Endothelial cell of umbilical vein (primary cell): ENCODE data around the gene LCP1. TPM values are rescaled to one million over a fixed set of nuclear protein-coding genes. Genes with fewer than 3 reads are reported as not detected.

ENCODE experiments used
- BruUV-seq: library from RNA; stranded (reverse); fragments of 400-500 nt; replicated peaks from 2 replicates; lab custom pipeline; 2021; lab: Mats Ljungman, UMichigan
- CTCF ChIA-PET: fragments of 300-600, 350-600 bp; sonication (Branson Sonifier 250); formaldehyde crosslinking; loops from one replicate; lab custom pipeline; 2021; ENCODE audit warnings: antibody characterized with exemption, inconsistent platforms; lab: Charles Lee
- POLR2A ChIA-PET: fragments of 300-600, 350-600 bp; sonication (Branson Sonifier 250); formaldehyde crosslinking; loops from one replicate; lab custom pipeline; 2021; ENCODE audit warnings: antibody characterized with exemption, inconsistent platforms; lab: Charles Lee
- DNase-seq: peaks from one replicate; pipeline ENCODE4 v3.0.0-alpha.2; 2011; ENCODE audit warnings: low read depth, low spot score
- FAIRE-seq: peaks from 2 replicates; lab custom pipeline; 2011; peaks lifted over from hg19 to GRCh38; lab: Jason Lieb, UNC
- H2AFZ ChIP-seq: 2 replicates; pipeline ENCODE4 v1.6.0; 2012; ENCODE audit warnings: low read depth, low read length, control low read depth, inconsistent platforms
- H3K27ac ChIP-seq: 2 replicates; pipeline ENCODE4 v1.5.1; 2011; ENCODE audit warnings: low read depth, mild to moderate bottlenecking, control low read depth, low read length, moderate library complexity; ENCODE audit not compliant: insufficient read depth
- H3K27me3 ChIP-seq, 2 experiments: 2 replicates each; pipeline versions ENCODE4 v1.6.0 to v1.6.1; 2011; ENCODE audit warnings: low read length in 2 of 2, mixed read lengths in 1 of 2; ENCODE audit not compliant: control insufficient read depth in 2 of 2, insufficient read depth in 2 of 2
- H3K36me3 ChIP-seq, 2 experiments: 2 replicates in 1 of 2; 3 replicates in 1 of 2; pipeline ENCODE4 v1.5.1; 2011; ENCODE audit warnings: low read length in 2 of 2, mild to moderate bottlenecking in 1 of 2, moderate library complexity in 1 of 2; ENCODE audit not compliant: control insufficient read depth in 2 of 2, insufficient read depth in 2 of 2; ENCODE audit errors: extremely low read depth in 1 of 2
- H3K4me1 ChIP-seq: 3 replicates; pipeline ENCODE4 v1.5.1; 2011; ENCODE audit warnings: mild to moderate bottlenecking, low read length; ENCODE audit not compliant: control insufficient read depth, insufficient read depth; ENCODE audit errors: extremely low read depth
- H3K4me2 ChIP-seq: 2 replicates; pipeline ENCODE4 v1.6.1; 2011; ENCODE audit warnings: low read length, control low read depth, mixed read lengths; ENCODE audit not compliant: insufficient read depth
- H3K4me3 ChIP-seq, 3 experiments: fragments of 200-600 bp in 1 of 3; sonication (generic), shearing (Covaris generic) in 1 of 3; replicated peaks in 1 of 3; 2 replicates each; pipeline ENCODE4 v1.5.1; 2011 to 2016; ENCODE audit warnings: control low read depth in 3 of 3, low read length in 3 of 3, mild to moderate bottlenecking in 2 of 3, inconsistent platforms in 1 of 3, low read depth in 1 of 3, moderate library complexity in 1 of 3; ENCODE audit not compliant: insufficient read depth in 1 of 3
- H3K79me2 ChIP-seq: 2 replicates; pipeline ENCODE4 v1.6.0; 2012; ENCODE audit warnings: low read length, inconsistent platforms; ENCODE audit not compliant: control insufficient read depth, insufficient read depth
- H3K9ac ChIP-seq: replicated peaks from 2 replicates; pipeline ENCODE3; 2011; ENCODE audit warnings: low read length, control low read depth; ENCODE audit not compliant: insufficient read depth; ENCODE audit errors: extremely low read depth
- H3K9me1 ChIP-seq: replicated peaks from 3 replicates; pipeline ENCODE4 v1.6.0; 2011; ENCODE audit warnings: mild to moderate bottlenecking, low read length; ENCODE audit not compliant: control insufficient read depth, insufficient read depth; ENCODE audit errors: extremely low read depth
- H3K9me3 ChIP-seq: replicated peaks from 2 replicates; pipeline ENCODE4 v1.5.1; 2012; ENCODE audit warnings: low read length, inconsistent platforms; ENCODE audit not compliant: control insufficient read depth, insufficient read depth
- H4K20me1 ChIP-seq: replicated peaks from 2 replicates; pipeline ENCODE3; 2011; ENCODE audit warnings: mild to moderate bottlenecking, low read length; ENCODE audit not compliant: control insufficient read depth, insufficient read depth; ENCODE audit errors: extremely low read depth
- CTCF ChIP-seq, 2 donors: IDR thresholded peaks; 1 replicate in 1 of 2; 2 replicates in 1 of 2; pipeline ENCODE4 v1.5.1; 2011; ENCODE audit warnings: low read length in 2 of 2, mild to moderate bottlenecking in 2 of 2, moderate library complexity in 2 of 2, control low read depth in 1 of 2, inconsistent platforms in 1 of 2, low read depth in 1 of 2; ENCODE audit not compliant: insufficient read depth in 1 of 2; ENCODE audit errors: extremely low read depth in 1 of 2
- EZH2 ChIP-seq: IDR thresholded peaks from 2 replicates; pipeline ENCODE4 v1.6.1; 2012; ENCODE audit warnings: borderline replicate concordance, low read depth, mild to moderate bottlenecking, moderate library complexity, low read length, inconsistent platforms; ENCODE audit not compliant: severe bottlenecking
- FOS ChIP-seq: IDR thresholded peaks from 2 replicates; pipeline ENCODE4 v1.6.1; 2011; ENCODE audit warnings: mild to moderate bottlenecking, low read length, moderate library complexity, borderline replicate concordance; ENCODE audit not compliant: insufficient read depth
- GATA2 ChIP-seq: IDR thresholded peaks from 2 replicates; pipeline ENCODE4 v1.7.0; 2011; ENCODE audit warnings: low read depth, mild to moderate bottlenecking, moderate library complexity, mixed read lengths, low read length; ENCODE audit not compliant: insufficient read length, insufficient read depth
- JUN ChIP-seq: IDR thresholded peaks from 2 replicates; pipeline ENCODE4 v1.6.1; 2011; ENCODE audit warnings: borderline replicate concordance, low read depth; ENCODE audit not compliant: insufficient read length, insufficient read depth
- MAX ChIP-seq: IDR thresholded peaks from 2 replicates; pipeline ENCODE4 v1.6.1; 2011; ENCODE audit not compliant: insufficient read depth, insufficient read length
- MYC ChIP-seq: IDR thresholded peaks from one replicate; pipeline ENCODE4 v1.6.1; 2011; ENCODE audit warnings: mild to moderate bottlenecking, low read depth, low read length
- POLR2A ChIP-seq: IDR thresholded peaks from 2 replicates; pipeline ENCODE4 v1.6.1; 2012; ENCODE audit warnings: low read depth, mild to moderate bottlenecking, control low read depth, low read length
- POLR2AphosphoS5 ChIP-seq: IDR thresholded peaks from 2 replicates; pipeline ENCODE4 v1.6.1; 2012; ENCODE audit warnings: low read depth, mild to moderate bottlenecking, control low read depth, low read length, moderate library complexity; ENCODE audit not compliant: insufficient read depth
- dilution Hi-C: fragments of 300-500 bp; cut with MboI; formaldehyde crosslinking; loops from one replicate; pipeline ENCODE4 v1.15.0; 2019; ENCODE audit warnings: low sequenced_read_pairs; ENCODE audit not compliant: extremely low pct_ligation_motif_present
- intact Hi-C: fragments of 100-400 bp; cut with micrococcal nuclease; formaldehyde crosslinking; loops from one replicate; pipeline ENCODE4 v1.10.0; 2022
- polyA plus RNA-seq, 4 experiments: library from polyadenylated mRNA; depleted of rRNA in 3 of 4; stranded (reverse) in 3 of 4; unstranded in 1 of 4; fragments of >200 nt; gene quantifications; 2 replicates each; pipeline versions ENCODE4 v1.2.1 to v1.2.3, GENCODE V29; 2011 to 2012; ENCODE audit warnings: missing spikeins in 1 of 4
- total RNA-seq: library from RNA; stranded (reverse); gene quantifications from 2 replicates; pipeline ENCODE4 v1.2.3, GENCODE V29; 2021

The LCP1 gene
- total and polyA plus RNA-seq, 2 donors (not counting 3 experiments of a cell fraction or from before 2014, with no cell fraction given) = 0.18 to 0.38 TPM

DNA sequence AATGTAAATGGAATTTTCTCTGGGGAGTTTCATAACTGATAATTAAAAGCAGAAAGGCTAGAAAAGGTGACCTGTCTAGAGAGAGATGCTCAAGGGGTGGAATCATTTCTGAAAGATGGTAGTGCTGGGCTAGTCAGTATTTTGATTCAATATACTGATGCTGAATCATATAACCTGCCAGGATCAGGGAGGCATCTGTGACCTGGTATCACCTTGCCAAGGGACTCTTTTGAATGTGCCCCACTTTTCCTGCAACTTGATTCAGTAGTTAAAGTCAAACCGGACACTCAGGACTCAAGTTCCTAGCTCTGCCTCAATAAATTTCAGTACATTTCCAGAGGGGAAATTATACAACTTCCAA lies 15.8 kb downstream of the LCP1 start:
- FAIRE-seq = no peak
- Histone ChIP-seq H3K27me3 (peaks cover 12 to 21% of the 10 kb centered on the region in 2 experiments), H4K20me1 (no peaks in the 10 kb centered on the region), H3K4me3 (no peak overlapping the region), H3K9me3 (no peaks in the 10 kb centered on the region), H3K27ac (no peak overlapping the region), H3K79me2 (no peaks in the 10 kb centered on the region), H3K36me3 (no peaks in the 10 kb centered on the region), H3K9ac (no peak overlapping the region), H3K9me1 (no peaks in the 10 kb centered on the region), H3K4me1 (no peaks in the 10 kb centered on the region), H2AFZ (no peak overlapping the region), H3K4me2 (no peak overlapping the region)
- dilution Hi-C loops = no loop called here
- intact Hi-C loops = loop anchor here (10.0 kb wide), 1 partner anchor 559 kb away; no protein-coding TSS in a partner anchor
- TF ChIP-seq POLR2AphosphoS5 = no peak
- BruUV-seq = no TSS peak
- CTCF ChIA-PET = no interaction called here
- DNase-seq = no peak
- POLR2A ChIA-PET = no interaction called here

GRCh38 chr13:46165485-46166223 lies 16.3 kb downstream of the LCP1 start:
- peaks cover 12 to 21% of the 10 kb centered on the region in 2 experiments for H3K27me3 ChIP-seq
- no peak for FAIRE-seq
- H3K9me1 ChIP-seq = no peaks in the 10 kb centered on the region
- dilution Hi-C loops = no loop called here
- H3K4me1 ChIP-seq = no peaks in the 10 kb centered on the region
- H4K20me1 ChIP-seq = no peaks in the 10 kb centered on the region
- ChIA-PET POLR2A (no interaction called here), CTCF (interaction anchor here (1.1 kb wide), 1 partner anchor 10 kb away, joined by 3 read pairs; no protein-coding TSS in a partner anchor)
- BruUV-seq = no TSS peak
- TF ChIP-seq POLR2AphosphoS5 = no peak
- no peak for TF ChIP-seq MAX
- no peak for TF ChIP-seq EZH2
- TF ChIP-seq MYC = no peak
- no peak for TF ChIP-seq FOS
- no peak for TF ChIP-seq GATA2
- no peak for TF ChIP-seq POLR2A
- TF ChIP-seq JUN = no peak
- no peak for TF ChIP-seq CTCF (IDR thresholded peaks at IDR 0.05; ENCODE audit: extremely low read depth in 1 of 2, insufficient read depth in 1 of 2, low read depth in 1 of 2, low read length in 2 of 2)
- H3K9ac ChIP-seq = no peak overlapping the region
- H3K9me3 ChIP-seq = no peaks in the 10 kb centered on the region
- no peak for DNase-seq
- intact Hi-C loops = loop anchor here (10.0 kb wide), 1 partner anchor 559 kb away; no protein-coding TSS in a partner anchor
- H3K27ac ChIP-seq = no peak overlapping the region
- H3K4me3 ChIP-seq = no peak overlapping the region
- no peaks in the 10 kb centered on the region for H3K36me3 ChIP-seq
- H3K79me2 ChIP-seq = no peaks in the 10 kb centered on the region
- no peak overlapping the region for H2AFZ ChIP-seq
- no peak overlapping the region for H3K4me2 ChIP-seq
